Measurements from ENCODE around the gene MAOB.
"Not testable (repeated sequence)": the region's sequence is repeated elsewhere in the genome, so short reads cannot be mapped to it uniquely, and the experiment has no call there.

The MAOB gene

GRCh38 chrX:43882294-43882681, at the start of gene MAOB:
TSS of gene MAOB (minus strand) at chrX:43882450. CDS start at chrX:43882299, 151 bp downstream.
- peak in 1 of 3 donors; percentile 2 for DNase-seq (ENCODE audit: low read depth in 2 of 3, low spot score in 1 of 3)

DNA sequence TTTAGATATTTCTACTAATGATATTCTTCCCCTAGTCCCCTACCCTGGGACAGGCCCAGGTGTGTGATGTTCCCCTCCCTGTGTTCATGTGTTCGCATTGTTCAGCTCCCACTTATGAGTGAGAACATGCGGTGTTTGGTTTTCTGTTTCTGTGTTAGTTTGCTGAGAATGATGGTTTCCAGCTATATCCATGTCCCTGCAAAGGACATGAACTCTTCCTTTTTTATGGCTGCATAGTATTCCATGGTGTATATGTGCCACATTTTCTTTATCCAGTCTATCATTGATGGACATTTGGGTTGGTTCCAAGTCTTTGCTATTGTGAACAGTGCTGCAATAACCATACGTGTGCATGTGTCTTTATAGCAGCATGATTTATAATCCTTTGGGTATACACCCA, 39.8 kb upstream of the MAOB start:
- DNase-seq (ENCODE audit: low read depth in 2 of 3, low spot score in 1 of 3), result not testable (repeated sequence)

GRCh38 chrX:43910772-43911171, 28.5 kb upstream of the MAOB start:
- DNase-seq (ENCODE audit: low read depth in 2 of 3, low spot score in 1 of 3), result not testable (repeated sequence)

- DNase-seq (ENCODE audit: low read depth in 2 of 3, low spot score in 1 of 3), result no peak
These were observed 27.8 kb upstream of the MAOB start for GRCh38 chrX:43910012-43910411.

DNA sequence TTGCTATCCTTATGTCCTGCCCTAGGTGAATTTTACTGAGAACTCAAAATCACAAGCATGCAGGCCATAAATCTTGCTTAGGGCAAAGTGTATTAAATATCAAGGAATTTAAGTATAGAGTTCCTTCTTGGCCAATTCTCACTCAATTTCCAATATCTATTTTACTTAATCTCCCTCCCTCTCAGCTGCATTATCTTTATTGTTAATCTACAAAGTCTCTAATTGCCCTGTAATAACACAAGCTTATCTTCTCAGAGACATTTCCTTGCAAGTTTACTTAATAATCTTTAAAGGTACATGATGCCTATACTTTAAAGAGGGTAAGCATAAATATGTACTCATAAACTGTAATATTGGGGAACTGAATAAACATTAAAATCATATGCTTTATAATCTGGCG, 26.9 kb upstream of the MAOB start:
- DNase-seq (ENCODE audit: low read depth in 2 of 3, low spot score in 1 of 3), result no peak

DNA sequence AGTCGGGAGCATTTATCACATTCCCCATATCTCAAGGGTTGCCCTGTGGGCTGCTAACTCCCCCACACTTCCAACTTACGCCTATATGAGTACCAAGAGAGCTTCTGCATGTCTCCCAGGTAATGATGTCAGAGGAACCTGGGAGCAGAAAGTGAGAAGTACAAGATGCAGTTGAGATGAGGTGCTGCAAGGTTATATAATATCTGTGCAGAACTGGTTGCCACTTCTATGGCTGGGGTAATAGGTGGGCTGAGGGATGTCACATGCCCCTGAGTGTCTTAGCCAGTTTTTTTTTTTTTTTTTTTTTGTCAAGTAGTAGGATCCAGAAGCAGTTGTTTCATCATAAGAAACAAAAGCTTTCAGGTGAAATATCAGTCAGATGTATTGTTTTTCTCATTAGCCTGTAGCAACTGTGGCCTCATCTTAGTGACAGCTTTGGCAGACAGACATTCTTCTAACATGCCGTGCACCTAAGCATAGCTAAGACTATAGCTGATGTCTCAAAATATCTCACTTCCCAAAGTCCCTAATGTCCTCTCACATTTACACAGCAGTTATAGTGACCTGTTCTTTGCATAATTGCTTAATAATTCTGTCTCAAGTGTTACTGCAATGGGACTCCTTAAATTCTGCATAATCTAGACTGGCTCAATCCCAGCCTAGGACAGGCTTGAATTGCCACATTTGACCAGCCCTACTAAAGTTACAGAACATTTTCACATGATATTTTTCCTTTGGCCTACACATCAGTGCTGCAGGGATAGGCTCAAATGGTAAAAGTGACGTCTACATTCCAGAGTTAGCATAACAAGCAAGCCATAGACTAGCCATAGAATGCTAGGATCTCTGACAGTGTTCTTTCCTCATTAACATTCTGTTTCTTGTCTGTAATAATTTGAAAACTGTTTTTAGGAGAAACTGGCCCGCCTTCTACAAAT, 17.9 kb upstream of the MAOB start:
- DNase-seq (ENCODE audit: low read depth in 2 of 3, low spot score in 1 of 3), result no peak

- DNase-seq (ENCODE audit: low read depth in 2 of 3, low spot score in 1 of 3), result no peak
These were observed 16.3 kb upstream of the MAOB start for GRCh38 chrX:43898406-43899035.

- no peak for DNase-seq (ENCODE audit: low read depth in 2 of 3, low spot score in 1 of 3)
These were observed 15.0 kb upstream of the MAOB start for GRCh38 chrX:43897290-43897689.

GRCh38 chrX:43892336-43892870, 10.2 kb upstream of the MAOB start:
- no peak for DNase-seq (ENCODE audit: low read depth in 2 of 3, low spot score in 1 of 3)

DNA sequence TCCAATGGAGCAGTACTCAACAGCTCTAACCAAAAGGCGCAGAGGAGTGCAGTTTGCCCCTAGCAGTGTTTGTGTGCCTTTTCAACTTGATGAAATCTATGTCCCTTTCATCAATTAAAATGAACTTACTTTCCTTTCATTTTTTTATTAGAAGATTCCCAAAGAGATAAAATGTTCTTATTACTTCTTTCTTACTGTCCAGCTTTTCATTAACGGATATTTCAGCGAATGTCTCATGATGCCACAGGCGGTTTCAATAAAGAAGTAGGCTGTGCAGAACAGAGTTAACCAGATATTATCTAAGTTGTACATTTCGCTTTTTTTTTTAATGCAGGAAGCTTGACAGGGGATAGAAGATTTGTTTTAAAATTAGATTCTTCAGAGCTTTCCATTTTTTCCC, 3.4 kb upstream of the MAOB start:
- DNase-seq (ENCODE audit: low read depth in 2 of 3, low spot score in 1 of 3), result no peak

DNA sequence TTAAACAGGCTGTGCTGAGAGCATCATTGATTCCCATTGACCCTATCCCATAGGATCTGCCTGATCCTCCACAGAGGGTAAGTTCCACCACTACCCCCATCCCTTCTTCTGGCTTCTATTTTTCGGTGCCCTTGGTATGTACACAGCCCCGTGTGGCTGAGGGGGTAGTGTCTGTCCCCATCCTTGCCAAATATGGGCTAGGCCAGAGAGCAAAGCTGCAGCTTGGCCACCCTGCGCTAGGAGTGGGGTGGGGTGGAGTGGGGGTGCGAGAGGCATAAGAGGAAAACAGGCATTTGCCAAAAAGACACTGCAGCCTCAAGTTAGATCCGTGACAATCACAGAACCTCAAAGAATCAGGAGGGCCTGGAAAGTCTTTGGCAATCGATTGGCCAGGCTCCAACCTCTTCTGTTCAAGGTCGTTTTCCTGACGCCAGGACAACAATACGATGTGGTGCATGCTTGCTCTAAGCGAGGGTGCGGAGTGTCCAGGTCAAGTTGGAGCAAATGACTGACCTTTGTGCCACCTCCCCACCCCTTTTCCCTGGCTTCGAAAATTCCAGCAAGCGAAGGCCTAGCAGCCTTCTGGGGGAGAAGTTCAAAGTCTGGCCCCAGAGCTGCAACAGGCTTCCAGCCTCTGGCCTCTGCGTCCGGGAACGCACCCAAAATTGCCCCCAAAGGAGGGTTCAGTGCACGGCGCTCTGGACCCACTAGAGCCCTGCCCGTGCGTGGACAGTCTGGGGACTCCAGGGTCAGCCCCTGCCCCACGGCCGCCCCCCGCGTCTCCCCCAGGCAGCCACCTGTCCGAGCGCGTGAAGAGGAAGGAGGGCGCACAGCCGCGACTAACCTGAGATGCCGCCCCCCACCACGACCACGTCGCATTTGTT, 598 bp downstream of the MAOB start:
- no peak for DNase-seq (ENCODE audit: low read depth in 2 of 3, low spot score in 1 of 3)

- DNase-seq (ENCODE audit: low read depth in 2 of 3, low spot score in 1 of 3), result no peak
These were observed 1.8 kb downstream of the MAOB start for GRCh38 chrX:43880425-43880824.

DNA sequence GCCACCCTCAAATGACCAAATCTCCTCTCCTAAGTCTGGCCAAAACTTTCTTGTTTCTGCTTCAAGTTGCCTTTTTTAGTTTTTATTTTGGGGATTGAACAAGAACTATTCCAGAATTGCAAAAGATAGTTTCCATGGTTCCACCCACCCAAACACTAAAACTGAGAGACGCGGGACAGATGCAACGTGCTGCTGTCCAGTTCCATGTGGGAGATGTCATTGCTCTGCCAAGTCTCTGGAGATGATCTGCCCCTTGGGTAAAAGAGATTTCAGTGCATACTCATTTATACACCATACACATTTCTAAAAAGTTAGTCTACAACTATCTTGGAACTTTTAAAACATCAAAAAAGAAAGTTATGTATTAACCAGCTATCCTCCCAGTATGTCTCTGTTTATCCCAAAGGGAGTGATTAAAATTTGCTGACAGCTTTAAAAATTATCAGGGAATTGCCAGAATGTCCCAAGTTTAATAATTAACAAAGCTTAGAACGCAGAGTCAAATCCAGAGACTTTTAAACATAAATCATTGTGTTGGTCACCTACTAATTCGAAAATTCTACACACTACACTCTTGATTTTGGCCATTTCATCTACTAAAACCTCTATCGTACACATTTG, 3.2 kb downstream of the MAOB start:
- DNase-seq (ENCODE audit: low read depth in 2 of 3, low spot score in 1 of 3), result no peak

DNA sequence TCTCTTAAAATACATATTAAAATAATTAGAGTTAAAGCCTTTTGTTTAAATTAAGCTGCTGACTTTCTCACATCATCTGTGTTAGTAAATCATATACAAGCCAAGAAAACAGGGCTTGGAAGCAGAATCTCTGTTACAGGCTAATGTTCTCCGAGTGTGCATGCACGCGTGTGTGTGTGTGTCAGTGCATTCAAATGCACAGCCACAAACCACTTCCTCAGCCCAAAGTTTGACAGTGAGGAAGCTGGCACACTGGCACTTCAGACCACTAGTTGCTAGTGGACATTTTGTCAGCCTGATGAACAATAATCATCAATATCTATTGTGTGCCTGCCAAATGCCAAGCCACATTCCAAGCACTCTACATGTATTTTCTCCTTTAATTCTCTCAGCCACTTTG, 5.6 kb downstream of the MAOB start:
- no peak for DNase-seq (ENCODE audit: low read depth in 2 of 3, low spot score in 1 of 3)

GRCh38 chrX:43870758-43871419, 11.4 kb downstream of the MAOB start:
- DNase-seq (ENCODE audit: low read depth in 2 of 3, low spot score in 1 of 3), result no peak

DNA sequence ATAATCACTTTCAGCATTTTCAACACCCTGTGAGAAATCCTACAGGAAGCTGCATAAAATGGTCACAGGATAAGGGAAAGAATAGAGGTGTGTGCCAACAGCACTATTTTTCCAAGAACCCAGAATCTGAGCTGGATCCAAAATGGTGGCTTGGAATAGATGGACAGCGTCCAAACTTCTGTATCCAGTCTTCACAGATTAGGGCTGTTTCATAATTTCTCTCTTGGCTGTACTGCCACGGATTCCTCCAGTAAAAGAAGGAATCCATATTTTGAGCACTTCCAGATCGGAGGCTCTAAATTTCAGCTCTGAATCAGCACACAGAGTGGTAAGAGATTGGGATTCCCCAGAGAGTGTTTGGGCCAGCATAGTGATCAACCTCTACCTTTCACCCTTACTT, 12.2 kb downstream of the MAOB start:
- DNase-seq (ENCODE audit: low read depth in 2 of 3, low spot score in 1 of 3), result no peak

DNA sequence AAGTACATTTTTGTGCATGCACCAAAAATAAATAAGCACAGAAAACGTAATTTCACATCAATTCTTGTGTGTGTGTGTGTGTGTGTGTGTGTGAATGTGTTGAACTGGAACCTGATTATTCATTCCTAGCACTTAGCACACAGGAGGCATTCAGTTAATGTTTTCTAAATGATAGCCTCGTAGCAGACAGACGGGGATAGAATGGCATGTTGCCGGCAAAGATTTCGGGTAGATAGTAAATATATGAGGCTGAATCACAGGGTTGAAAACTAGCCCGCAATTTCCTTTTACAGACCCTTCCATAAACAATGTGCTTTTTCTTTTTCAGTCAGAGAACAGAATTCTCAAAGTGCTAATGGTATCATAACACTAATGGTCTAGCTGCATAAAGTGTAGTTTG, 13.5 kb downstream of the MAOB start:
- no peak for DNase-seq (ENCODE audit: low read depth in 2 of 3, low spot score in 1 of 3)

- DNase-seq (ENCODE audit: low read depth in 2 of 3, low spot score in 1 of 3), result no peak
These were observed 15.8 kb downstream of the MAOB start for GRCh38 chrX:43866423-43866822.

GRCh38 chrX:43865791-43866190, 16.5 kb downstream of the MAOB start:
- DNase-seq (ENCODE audit: low read depth in 2 of 3, low spot score in 1 of 3), result no peak

DNA sequence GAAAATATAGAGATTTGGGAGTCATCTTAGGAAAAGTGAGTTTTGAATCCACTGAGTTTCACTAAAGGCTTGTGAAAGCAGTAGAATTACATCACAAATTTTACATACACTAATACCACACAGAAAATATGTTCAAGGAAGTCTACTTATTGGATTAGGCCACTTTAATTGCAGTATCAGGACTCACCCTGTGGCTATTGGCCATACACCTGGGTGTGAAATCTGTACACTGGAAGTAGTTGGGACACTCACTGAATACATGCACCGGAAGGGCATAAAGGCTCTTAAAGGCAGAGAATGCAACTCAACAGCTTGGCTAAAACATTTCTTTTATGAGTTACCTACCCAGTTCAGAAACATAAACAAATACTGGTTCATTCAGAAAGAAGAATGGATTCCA, 19.8 kb downstream of the MAOB start:
- DNase-seq (ENCODE audit: low read depth in 2 of 3, low spot score in 1 of 3), result no peak

All from stimulated activated CD4-positive, alpha-beta T cell treated with anti-CD3 and anti-CD28 coated beads, Interleukin-12 subunit alpha, Interleukin-12 subunit beta, amount 100 ng/mL, for 48 hours (primary cell).